Activated T-helper 17 cell treated with anti-CD3 and anti-CD28 coated beads, Interleukin-2, amount 50 U/mL, for 72 hours (primary cell): ENCODE measurements around the gene LRP2BP. TPM values are rescaled to one million over a fixed set of nuclear protein-coding genes. Genes with fewer than 3 reads are reported as not detected.
"Not testable (repeated sequence)": the region's sequence is repeated elsewhere in the genome, so short reads cannot be mapped to it uniquely, and the experiment has no call there.

ENCODE experiments used
- ATAC-seq: fragments of 150-1000 bp; cut with Tn5 transposase; replicated peaks from 2 replicates; pipeline ENCODE4 v1.10.0; 2021; ENCODE audit warnings: mild to moderate bottlenecking, moderate library complexity
- H3K27ac Mint-ChIP-seq: one replicate; pipeline ENCODE4 v1.8.0; 2022; ENCODE audit warnings: mixed read lengths
- H3K27me3 Mint-ChIP-seq: one replicate; pipeline ENCODE4 v1.8.0; 2022; ENCODE audit warnings: mixed read lengths
- H3K36me3 Mint-ChIP-seq: one replicate; pipeline ENCODE4 v1.8.0; 2022; ENCODE audit warnings: low read depth, mild to moderate bottlenecking, mixed read lengths
- H3K4me1 Mint-ChIP-seq: one replicate; pipeline ENCODE4 v1.8.0; 2022; ENCODE audit warnings: mixed read lengths
- H3K4me3 Mint-ChIP-seq: one replicate; pipeline ENCODE4 v1.8.0; 2022; ENCODE audit warnings: mild to moderate bottlenecking, mixed read lengths
- H3K9me3 Mint-ChIP-seq: one replicate; pipeline ENCODE4 v1.8.0; 2022; ENCODE audit warnings: mixed read lengths
- total RNA-seq, 2 donors: library from RNA; stranded (reverse); gene quantifications; one replicate each; pipeline ENCODE4 v1.2.3, GENCODE V29; 2022

LRP2BP gene
- total RNA-seq, 2 donors from 2014 or later = 1.2 to 5.7 TPM

DNA sequence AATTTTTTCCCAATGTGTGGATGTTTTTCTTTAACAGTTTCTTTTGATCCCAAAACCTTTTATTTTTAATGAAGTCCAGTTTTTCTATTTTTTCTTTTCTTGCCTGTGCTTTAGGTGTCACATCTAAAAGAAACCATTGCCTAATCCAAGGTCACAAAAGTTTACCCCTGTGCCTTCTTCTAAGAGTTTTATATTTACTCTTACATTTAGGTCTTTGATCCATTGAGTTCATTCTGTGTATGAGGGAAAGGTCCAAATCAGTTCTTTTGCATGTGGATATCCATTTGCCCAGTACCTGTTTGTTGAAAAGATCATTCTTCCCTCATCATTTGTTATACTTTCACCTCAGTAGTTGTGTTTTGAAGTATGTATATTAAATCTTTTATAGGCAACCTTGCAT lies 13.0 kb downstream of the LRP2BP start:
- no peak for ATAC-seq
- Mint-ChIP-seq H3K27me3 (no peaks in the 10 kb centered on the region), H3K9me3 (peaks cover 5% of the 10 kb centered on the region), H3K27ac (no peak overlapping the region), H3K4me3 (no peak overlapping the region), H3K36me3 (no peaks in the 10 kb centered on the region), H3K4me1 (peaks cover 4% of the 10 kb centered on the region)

DNA sequence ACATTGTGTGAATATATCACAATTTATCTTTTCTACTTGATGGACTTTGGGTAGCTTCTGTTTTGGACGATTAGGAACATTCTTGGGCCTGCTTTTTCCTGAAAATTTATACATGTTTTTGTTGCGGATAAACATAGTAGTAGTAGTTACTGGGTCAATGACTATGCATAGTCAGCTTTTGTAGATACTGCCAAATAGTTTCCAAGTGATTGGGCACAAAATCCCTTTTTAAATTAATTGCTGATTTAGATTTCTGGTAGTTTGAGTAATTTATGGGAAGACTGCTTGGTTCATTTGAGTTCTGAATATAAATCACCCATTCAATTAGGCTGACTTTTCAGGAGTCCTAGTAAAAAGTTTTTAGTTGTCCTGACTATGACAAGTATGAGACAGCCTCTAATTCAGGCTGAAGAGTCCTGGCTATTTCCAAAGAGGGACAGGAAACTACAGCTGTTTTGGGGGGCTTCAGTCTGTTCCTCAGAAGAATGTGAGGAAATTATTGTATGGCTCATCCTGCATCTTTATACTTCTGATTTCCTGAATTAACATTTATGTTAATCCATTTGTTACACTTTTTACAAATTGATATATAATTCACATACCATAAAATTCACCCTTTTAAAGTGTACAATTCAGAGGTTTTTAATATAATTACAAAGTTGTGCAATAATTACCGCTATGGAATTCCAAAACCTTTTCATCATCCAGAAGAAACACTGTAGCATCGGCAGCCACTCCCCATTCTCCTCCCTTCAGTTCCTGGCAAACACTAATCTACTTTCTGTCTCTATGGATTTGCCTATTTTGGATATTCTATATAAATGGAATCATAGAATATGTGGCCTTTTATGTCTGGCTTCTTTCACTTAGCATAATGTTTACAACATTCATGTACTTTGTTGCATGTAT lies 14.2 kb downstream of the LRP2BP start:
- peaks cover 4% of the 10 kb centered on the region for H3K4me1 Mint-ChIP-seq
- no peak overlapping the region for H3K27ac Mint-ChIP-seq
- peaks cover 5% of the 10 kb centered on the region for H3K9me3 Mint-ChIP-seq
- no peak for ATAC-seq
- no peak overlapping the region for H3K4me3 Mint-ChIP-seq
- no peaks in the 10 kb centered on the region for H3K27me3 Mint-ChIP-seq
- H3K36me3 Mint-ChIP-seq = no peaks in the 10 kb centered on the region

- Mint-ChIP-seq H3K27me3 (no peaks in the 10 kb centered on the region), H3K4me1 (peaks cover 4% of the 10 kb centered on the region), H3K27ac (no peak overlapping the region), H3K4me3 (no peak overlapping the region), H3K9me3 (peaks cover 5% of the 10 kb centered on the region), H3K36me3 (no peaks in the 10 kb centered on the region)
- ATAC-seq = no peak
These were observed 15.4 kb downstream of the LRP2BP start for GRCh38 chr4:185380320-185380719.

DNA sequence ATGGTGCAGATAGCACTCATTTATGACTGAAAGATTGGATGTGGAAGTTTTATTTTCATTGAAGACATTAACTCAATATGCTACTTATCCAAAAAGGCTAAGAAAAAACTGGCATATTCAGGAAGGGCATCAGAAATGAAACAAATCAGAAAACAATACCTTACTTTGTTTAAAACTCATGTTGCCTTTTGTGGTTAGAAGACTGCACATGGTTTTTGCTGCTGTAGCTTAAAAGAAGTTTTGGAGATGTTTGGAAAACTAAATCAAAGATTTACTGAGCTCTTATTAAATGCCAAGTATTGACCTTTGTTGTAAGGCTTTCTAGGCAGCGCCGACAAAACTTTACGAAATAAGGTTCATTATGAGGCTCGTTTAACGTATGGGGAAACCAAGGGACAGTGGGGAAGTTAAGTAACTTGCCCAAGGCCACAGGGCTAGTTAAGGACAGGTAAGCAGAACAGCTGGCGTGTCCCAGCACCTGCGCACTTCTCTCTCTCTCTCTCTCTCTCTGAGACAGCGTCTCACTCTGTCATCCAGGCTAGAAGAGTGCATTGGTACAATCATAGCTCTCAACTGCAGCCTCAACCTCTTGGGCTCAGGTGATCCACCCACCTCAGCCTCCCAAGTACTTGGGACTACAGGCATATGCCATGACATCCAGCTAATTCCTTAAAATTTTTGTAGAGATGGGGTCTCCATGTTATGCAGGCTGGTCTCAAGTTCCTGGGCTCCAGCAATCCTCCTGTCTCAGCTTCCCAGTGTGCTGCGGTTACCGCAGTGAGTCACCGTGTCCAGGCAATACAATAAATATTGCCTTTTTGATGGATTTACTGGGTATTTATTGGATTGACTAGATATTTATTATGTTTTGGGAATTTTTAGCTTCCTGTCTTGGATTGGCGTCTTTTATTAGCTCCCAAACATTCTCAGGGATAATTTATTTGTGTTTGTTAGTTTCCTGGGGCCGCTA lies 16.1 kb downstream of the LRP2BP start:
- Mint-ChIP-seq H3K4me1 (no peaks in the 10 kb centered on the region), H3K27ac (no peak overlapping the region), H3K4me3 (no peak overlapping the region), H3K9me3 (peaks cover 5% of the 10 kb centered on the region), H3K27me3 (no peaks in the 10 kb centered on the region), H3K36me3 (no peaks in the 10 kb centered on the region)
- no peak for ATAC-seq

DNA sequence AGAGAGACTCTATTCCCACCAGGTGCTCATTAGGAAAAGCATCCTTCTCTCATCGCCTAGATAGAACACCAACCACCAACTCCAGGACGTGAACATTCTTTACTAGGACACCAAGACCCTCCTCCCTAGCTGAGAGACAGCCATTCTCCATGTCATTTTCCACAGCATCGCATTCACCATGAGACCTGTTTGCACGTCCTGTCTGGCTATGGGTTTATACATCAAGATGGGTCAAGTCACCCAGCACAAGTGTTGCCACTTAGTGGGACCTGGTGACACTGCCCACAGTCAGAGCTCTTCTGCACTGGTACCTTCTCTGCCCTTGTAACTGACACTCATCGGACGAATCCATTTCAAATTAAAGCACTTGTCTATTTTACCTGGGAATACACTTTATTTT lies 17.5 kb downstream of the LRP2BP start:
- Mint-ChIP-seq H3K4me1 (no peaks in the 10 kb centered on the region), H3K9me3 (peaks cover 5% of the 10 kb centered on the region), H3K36me3 (no peaks in the 10 kb centered on the region), H3K4me3 (no peak overlapping the region), H3K27ac (no peak overlapping the region), H3K27me3 (no peaks in the 10 kb centered on the region)
- no peak for ATAC-seq

- Mint-ChIP-seq H3K4me3 (no peak overlapping the region), H3K27me3 (no peaks in the 10 kb centered on the region), H3K4me1 (no peaks in the 10 kb centered on the region), H3K9me3 (no peaks in the 10 kb centered on the region), H3K36me3 (peaks cover 17% of the 10 kb centered on the region), H3K27ac (no peak overlapping the region)
- ATAC-seq = no peak
These were observed 21.2 kb downstream of the LRP2BP start for GRCh38 chr4:185374573-185374972.

- ATAC-seq = no peak
- Mint-ChIP-seq H3K36me3 (peaks cover 17% of the 10 kb centered on the region), H3K27ac (no peak overlapping the region), H3K4me3 (no peak overlapping the region), H3K4me1 (no peaks in the 10 kb centered on the region), H3K9me3 (no peaks in the 10 kb centered on the region), H3K27me3 (no peaks in the 10 kb centered on the region)
These were observed 21.7 kb downstream of the LRP2BP start for GRCh38 chr4:185374027-185374426.

DNA sequence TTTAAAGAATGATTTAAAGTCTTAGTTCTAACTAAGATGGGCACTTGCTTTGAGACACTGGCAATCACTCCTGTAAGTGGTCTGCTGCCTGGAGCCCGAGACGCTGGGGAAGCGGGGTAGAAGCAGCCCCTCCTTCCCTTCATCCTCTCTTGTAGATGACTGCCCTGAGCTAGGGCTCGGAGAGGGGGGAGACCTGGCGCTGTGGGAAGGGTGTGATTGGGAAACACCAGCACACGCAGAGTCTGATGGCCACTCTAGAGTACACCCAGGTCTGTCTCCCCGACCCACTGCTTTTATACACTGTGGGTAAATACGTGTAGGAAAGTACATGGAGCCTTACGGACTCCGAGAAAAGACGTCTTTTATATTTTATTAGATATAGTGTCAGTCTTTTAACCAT lies 24.0 kb downstream of the LRP2BP start:
- ATAC-seq = no peak
- Mint-ChIP-seq H3K36me3 (peaks cover 17% of the 10 kb centered on the region), H3K4me3 (no peak overlapping the region), H3K27ac (no peak overlapping the region), H3K4me1 (no peaks in the 10 kb centered on the region), H3K27me3 (no peaks in the 10 kb centered on the region), H3K9me3 (no peaks in the 10 kb centered on the region)

- no peak for ATAC-seq
- no peaks in the 10 kb centered on the region for H3K27me3 Mint-ChIP-seq
- no peaks in the 10 kb centered on the region for H3K4me1 Mint-ChIP-seq
- H3K4me3 Mint-ChIP-seq = no peak overlapping the region
- no peaks in the 10 kb centered on the region for H3K9me3 Mint-ChIP-seq
- peaks cover 17% of the 10 kb centered on the region for H3K36me3 Mint-ChIP-seq
- H3K27ac Mint-ChIP-seq = no peak overlapping the region
These were observed 25.3 kb downstream of the LRP2BP start for GRCh38 chr4:185370268-185370949.

GRCh38 chr4:185369731-185370130 lies 26.0 kb downstream of the LRP2BP start:
- Mint-ChIP-seq H3K4me3 (no peak overlapping the region), H3K4me1 (no peaks in the 10 kb centered on the region)

DNA sequence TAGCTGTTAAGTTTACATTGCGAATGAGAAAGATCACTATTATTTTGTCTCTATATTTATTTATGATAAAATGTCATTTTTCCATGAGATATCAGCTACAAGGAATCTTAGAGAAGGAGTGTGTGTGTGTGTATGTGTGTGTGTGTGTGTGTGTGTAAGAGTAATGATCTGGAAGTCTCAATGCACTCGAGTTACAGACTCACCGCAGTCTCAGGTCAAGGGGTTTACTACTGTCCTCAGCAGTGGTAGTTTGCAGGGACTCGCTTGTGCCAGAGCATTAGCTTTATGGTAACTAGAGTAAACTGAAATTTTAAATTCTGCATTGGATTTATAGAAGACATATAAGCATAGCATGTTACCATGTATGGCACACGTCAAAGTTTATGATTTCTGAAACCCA lies 30.8 kb downstream of the LRP2BP start:
- no peaks in the 10 kb centered on the region for H3K4me1 Mint-ChIP-seq
- H3K27me3 Mint-ChIP-seq = no peaks in the 10 kb centered on the region
- H3K27ac Mint-ChIP-seq = no peak overlapping the region
- H3K9me3 Mint-ChIP-seq = no peaks in the 10 kb centered on the region
- ATAC-seq = no peak
- H3K4me3 Mint-ChIP-seq = no peak overlapping the region
- peaks cover 26% of the 10 kb centered on the region for H3K36me3 Mint-ChIP-seq

More at GRCh38 chr4:185369731-185370130, 26.0 kb downstream of the LRP2BP start:
- H3K27me3 Mint-ChIP-seq = no peaks in the 10 kb centered on the region
- no peak for ATAC-seq
- no peaks in the 10 kb centered on the region for H3K9me3 Mint-ChIP-seq
- peaks cover 17% of the 10 kb centered on the region for H3K36me3 Mint-ChIP-seq
- H3K27ac Mint-ChIP-seq = no peak overlapping the region

GRCh38 chr4:185363251-185363650 lies 32.5 kb downstream of the LRP2BP start:
- ATAC-seq = no peak
- Mint-ChIP-seq H3K4me3 (no peak overlapping the region), H3K4me1 (no peaks in the 10 kb centered on the region)

DNA sequence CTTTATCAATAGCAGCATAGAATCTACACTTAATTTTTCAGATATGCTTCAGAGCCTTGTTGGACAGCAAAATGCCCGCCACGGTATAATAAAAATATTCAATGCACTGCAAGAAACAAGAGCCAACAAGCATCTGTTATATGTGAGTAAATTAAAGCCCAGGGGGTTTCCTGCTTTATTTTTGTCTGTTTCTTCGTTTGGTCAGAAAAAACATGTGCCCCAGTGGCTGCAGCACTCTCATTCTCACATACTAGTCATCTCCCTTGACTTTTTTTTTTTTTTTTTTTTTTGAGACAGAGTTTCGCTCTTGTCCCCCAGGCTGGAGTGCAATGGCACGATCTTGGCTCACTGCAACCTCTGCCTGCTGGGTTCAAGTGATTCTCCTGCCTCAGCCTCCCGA lies 33.2 kb downstream of the LRP2BP start:
- H3K27ac Mint-ChIP-seq, H3K4me1 Mint-ChIP-seq, H3K9me3 Mint-ChIP-seq, H3K27me3 Mint-ChIP-seq, ATAC-seq, H3K4me3 Mint-ChIP-seq: not testable (repeated sequence)
- H3K36me3 Mint-ChIP-seq = peaks cover 42% of the 10 kb centered on the region

More at GRCh38 chr4:185363251-185363650, 32.5 kb downstream of the LRP2BP start:
- no peaks in the 10 kb centered on the region for H3K9me3 Mint-ChIP-seq
- peaks cover 35% of the 10 kb centered on the region for H3K36me3 Mint-ChIP-seq
- H3K27ac Mint-ChIP-seq = no peak overlapping the region
- H3K27me3 Mint-ChIP-seq = no peaks in the 10 kb centered on the region

DNA sequence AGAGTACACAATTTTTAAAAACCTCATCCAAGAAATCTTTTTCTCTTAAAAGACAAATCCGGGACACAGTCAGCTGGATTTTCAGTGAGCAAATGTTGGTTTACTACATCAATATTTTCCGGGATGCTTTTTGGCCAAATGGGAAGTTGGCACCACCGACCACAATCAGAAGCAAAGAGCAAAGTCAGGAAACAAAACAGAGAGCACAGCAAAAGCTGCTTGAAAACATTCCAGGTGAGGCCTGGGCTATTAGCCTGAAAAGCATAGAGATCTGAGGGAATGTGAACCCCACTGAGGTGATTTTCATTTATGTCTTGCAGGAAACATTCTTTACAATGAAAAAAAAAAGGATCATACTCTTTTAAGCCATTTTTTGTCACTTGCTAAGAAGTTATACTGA lies 33.9 kb downstream of the LRP2BP start:
- Mint-ChIP-seq H3K4me3 (no peak overlapping the region), H3K36me3 (peaks cover 49% of the 10 kb centered on the region), H3K9me3 (no peaks in the 10 kb centered on the region), H3K27ac (no peak overlapping the region), H3K27me3 (no peaks in the 10 kb centered on the region), H3K4me1 (peaks cover 4% of the 10 kb centered on the region)
- no peak for ATAC-seq
